ENCODE data around the gene MUSTN1.

The MUSTN1 gene

GRCh38 chr3:52834871-52835501, at the start of gene MUSTN1:
MUSTN1 (minus strand) TSS chr3:52835019; CDS start chr3:52834948, 71 bp downstream.
- in situ Hi-C loops (cut with MboI; ENCODE audit: low sequenced_read_pairs), result no loop called here

DNA sequence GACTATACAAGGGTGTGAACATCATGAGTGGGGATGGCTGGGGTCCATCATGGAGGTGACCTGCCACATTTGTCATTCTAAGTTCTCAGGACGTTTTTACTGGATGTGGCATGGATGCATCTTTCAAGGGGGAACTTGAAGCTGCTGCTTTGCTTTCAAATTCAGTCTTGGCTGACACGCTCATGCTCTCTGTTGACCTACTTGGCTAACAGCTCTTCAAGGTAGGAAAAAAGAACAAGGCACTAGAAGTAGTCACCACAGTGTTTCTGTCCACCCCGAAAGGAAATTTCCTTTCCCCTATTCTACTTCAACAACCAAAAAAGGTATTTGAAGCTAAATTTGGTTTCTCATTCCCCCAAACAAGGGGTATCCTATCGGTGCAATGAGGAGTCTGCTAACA, 47.6 kb upstream of the MUSTN1 start:
- in situ Hi-C loops (cut with MboI; ENCODE audit: low sequenced_read_pairs), result no loop called here

DNA sequence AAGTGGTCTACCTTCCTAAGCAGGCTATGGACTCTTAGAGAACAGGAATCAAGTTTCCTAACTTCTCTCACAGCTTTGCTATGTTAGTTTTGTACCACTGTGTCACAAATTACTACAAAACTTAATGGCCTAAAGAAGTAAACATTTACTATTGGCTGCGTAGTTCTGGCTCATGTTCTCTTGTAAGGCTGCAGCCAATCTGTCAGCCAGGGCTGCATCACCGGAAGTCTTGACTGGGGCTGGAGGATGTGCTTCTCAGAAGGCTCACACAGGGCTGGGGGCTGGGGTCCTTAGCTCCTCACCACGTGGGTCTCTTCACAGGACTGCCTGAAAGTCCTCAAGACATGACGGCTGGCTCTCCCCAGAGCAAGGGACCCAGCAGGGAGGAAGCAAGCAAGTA, 47.1 kb upstream of the MUSTN1 start:
- in situ Hi-C loops (cut with MboI; ENCODE audit: low sequenced_read_pairs), result no loop called here

- in situ Hi-C loops (cut with MboI; ENCODE audit: low sequenced_read_pairs), result no loop called here
These were observed 45.7 kb upstream of the MUSTN1 start for GRCh38 chr3:52880474-52880873.

DNA sequence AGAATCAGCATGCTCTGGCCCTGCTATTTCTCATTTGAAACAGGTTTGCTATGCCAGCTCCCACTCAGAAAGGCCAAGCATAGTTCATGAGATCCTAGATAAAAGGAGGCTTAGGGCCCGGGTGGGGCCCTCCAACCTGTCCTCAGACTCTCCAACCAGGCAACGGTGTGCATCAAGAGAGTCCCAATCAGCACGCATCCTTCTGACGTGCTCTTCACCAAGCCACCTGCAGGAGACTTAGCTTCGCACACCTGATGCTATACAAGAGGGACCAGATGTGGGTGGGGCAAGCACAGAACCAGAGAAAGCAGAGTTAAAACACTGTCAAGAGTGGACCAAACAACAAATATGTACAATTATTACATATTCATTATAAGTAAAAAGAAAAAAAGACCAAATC, 45.2 kb upstream of the MUSTN1 start:
- in situ Hi-C loops (cut with MboI; ENCODE audit: low sequenced_read_pairs), result no loop called here

DNA sequence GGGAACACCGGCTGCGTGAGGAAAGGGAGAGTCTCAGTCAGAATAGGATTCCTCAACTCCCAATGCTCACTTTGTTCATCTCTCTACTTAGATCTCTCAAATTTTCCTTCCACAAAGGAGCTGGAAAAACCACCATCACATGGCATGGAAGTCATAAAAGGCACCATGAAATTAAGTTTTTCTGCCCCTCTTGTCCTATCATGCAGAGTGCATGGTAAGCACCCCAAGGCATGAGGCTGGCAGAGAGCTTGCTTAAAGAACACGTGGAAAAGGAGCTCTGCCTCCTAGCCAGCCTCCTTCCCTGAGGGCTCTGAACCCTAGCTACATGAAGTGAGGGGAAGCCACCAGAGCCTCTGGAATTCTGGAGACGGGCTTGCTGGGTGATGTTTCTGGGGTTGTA, 44.8 kb upstream of the MUSTN1 start:
- in situ Hi-C loops (cut with MboI; ENCODE audit: low sequenced_read_pairs), result no loop called here

DNA sequence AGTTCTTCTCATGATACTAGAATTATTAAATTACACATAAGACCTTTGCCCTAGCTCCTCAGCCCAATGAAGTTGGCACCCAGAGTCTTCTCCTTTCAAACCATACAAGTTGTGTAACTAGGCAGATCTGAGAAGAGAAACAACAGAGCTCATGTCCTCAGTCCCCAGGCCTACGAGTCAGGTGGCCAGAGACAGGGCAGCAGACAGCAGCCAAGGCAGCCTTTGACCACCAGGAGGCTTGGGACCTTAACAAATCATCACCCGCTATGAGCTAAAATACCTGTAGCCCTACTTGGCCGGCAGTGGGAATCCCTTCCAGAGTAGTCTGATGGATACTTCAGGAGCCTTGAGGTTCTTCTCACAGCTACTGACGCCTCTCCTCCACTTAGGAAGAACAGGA, 44.3 kb upstream of the MUSTN1 start:
- in situ Hi-C loops (cut with MboI; ENCODE audit: low sequenced_read_pairs), result no loop called here

DNA sequence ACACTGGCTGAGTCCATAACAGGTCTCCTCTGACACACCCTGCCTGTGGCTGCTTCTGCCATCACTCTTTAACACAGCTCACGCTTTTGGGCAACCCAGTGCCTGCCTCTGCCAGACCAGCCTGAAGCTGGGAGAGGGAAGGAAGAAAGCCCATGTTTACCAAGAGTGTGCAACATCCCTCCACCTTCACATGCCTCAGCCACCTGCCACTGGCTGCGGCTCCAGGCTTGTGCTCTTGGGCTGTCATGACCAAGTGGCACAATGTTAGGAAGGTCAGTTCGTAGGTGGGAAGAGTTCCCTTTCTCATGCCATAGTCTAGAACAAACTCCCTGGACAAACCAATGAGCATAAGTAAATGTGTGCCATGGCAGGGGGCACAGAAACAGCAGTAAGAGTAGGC, 42.3 kb upstream of the MUSTN1 start:
- in situ Hi-C loops (cut with MboI; ENCODE audit: low sequenced_read_pairs), result no loop called here

DNA sequence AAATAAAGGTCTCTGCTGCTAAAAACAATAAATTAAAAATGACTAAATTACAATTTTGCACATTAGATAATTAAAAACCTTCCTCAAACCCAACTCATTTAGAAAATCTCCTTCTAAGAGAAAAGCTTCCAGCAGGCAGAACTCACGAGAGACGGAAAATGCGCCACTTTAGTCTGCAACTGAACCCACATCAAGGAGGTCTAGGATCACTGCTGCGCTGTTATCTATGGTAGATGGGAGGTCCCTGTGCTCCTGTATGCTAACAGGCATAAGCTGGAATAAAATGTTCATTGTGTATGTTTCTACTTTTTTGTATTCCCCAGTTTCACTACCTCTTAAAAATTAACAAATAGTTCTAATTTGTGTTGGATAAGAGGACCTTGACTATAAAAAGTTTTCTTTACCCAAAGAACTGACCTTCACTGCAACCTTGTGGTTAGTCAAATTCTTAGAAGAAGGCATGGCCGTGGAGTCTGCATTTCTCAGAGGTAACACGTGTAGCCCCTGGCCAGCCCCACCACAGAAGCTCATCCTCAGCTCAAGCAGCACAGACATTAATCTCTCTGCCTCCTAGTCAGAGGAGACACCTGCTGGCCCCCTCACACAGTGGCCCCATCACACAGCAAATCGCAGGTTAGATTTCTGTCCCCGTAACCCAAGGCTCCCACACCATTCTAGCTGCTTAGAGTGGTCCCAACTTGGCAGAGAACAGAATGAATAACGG, 40.2 kb upstream of the MUSTN1 start:
- in situ Hi-C loops (cut with MboI; ENCODE audit: low sequenced_read_pairs), result no loop called here

DNA sequence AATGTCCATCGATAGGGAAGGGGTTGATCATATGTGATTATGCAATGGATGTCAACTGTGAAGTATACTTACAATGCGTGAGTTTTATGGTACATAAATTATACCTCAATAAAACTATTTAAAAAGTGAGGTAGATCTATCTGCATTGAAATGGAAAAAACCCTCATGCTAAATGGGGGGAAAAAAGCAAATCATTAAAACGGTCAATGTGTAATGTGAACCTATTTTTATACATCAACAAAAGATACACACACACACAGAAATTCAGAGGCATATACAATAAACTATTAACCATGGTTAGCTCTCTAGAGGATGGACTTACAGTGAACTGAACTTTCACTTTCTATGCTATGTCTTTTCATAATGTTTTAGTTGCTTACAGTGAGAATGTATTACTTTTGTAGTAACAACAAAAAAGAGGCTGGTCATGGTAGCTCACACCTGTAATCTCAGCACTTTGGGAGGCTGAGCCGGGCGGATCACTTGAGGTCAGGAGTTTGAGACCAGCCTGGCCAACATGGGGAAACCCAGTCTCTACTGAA, 39.4 kb upstream of the MUSTN1 start:
- in situ Hi-C loops (cut with MboI; ENCODE audit: low sequenced_read_pairs), result no loop called here

DNA sequence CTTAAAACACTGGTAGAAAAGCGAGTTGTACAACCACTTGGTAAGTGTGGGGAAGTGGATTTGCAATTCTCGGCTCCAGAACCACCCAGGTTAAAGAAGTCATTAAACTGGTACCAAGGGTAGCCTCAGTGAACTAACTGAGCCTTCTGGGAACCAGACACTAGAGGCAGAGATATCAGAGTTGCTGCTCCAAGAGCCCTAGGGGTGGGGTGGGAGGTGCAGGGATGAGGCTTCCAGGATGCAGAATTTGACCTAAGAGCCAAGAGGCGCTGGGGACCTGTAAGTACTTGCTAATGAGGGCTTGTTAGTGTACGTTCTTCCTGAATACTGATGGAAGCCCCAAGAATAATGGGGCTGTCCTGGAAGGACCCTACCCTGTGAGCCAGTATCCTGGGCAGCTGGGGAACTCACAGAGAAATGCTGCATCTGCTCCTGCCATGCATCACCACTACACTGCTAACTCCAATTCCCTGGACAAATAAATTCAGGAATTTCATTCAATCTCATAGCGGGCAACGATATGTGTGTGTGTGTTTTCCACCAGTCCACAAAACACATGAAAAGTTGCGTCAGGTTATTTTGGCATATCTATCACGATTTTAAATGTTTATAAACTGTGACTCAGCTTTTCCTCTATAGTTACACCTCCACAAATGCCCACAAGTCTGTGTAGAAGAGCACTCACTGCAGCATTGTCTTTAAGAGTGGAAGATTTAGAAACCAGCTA, 38.8 kb upstream of the MUSTN1 start:
- in situ Hi-C loops (cut with MboI; ENCODE audit: low sequenced_read_pairs), result no loop called here

- in situ Hi-C loops (cut with MboI; ENCODE audit: low sequenced_read_pairs), result no loop called here
These were observed 37.4 kb upstream of the MUSTN1 start for GRCh38 chr3:52872245-52872644.

DNA sequence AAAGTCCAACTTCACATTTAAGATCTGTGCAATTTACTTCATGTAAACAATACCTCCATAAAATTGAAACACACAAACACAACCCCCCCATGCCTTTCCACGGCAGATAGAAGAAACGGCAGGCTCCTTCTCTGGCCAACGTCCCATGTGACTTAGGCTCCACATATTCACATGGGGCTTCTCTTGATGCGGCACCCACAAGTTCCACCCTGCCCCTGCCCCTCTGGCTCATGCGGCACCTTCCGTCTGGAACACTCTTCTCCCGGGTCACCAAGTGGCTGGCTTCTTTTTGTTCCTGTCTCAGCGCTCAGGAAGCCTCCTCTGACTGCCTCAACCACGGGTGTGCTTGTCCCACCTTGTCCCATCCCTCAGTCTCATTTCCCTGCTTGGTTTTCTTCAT, 36.9 kb upstream of the MUSTN1 start:
- in situ Hi-C loops (cut with MboI; ENCODE audit: low sequenced_read_pairs), result no loop called here

- in situ Hi-C loops (cut with MboI; ENCODE audit: low sequenced_read_pairs), result no loop called here
These were observed 35.7 kb upstream of the MUSTN1 start for GRCh38 chr3:52870471-52870870.

DNA sequence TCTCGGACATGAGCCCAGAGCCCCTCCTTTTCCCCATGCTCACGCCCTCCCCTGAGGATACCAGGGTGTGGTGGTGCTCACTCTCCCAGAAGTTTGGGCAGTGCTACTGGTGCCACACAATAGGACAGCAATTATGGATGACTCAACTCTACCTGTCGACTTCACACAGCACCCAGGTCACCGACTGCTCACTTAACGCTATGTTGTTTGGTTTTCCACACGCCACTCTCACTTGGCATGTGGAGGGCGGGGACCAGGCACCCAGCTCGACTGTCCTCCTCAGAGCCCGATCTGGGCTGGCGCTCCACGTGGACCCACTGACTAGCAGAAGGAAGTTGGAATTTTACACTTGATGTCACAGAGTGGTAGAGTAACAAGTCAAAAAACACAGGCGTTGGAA, 31.6 kb upstream of the MUSTN1 start:
- in situ Hi-C loops (cut with MboI; ENCODE audit: low sequenced_read_pairs), result no loop called here

GRCh38 chr3:52865994-52866393, 31.2 kb upstream of the MUSTN1 start:
- in situ Hi-C loops (cut with MboI; ENCODE audit: low sequenced_read_pairs), result no loop called here

DNA sequence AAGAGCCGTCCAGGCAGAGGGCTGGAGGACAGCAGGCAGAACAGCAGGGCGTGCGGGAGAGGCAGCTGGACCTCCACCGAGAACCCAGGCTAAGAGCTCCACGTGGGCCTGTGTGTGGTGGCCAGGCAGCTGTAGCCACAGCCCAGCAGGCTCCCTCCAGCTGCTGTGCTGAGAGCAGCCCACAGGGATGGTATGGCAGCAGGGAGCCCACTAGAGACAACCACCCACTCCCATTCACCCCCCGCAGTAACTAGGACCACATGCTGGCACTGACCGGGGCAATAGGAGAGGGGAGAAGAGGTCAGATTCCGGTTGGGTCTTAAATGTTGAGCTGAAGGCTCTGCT, 25.6 kb upstream of the MUSTN1 start:
- in situ Hi-C loops (cut with MboI; ENCODE audit: low sequenced_read_pairs), result no loop called here

GRCh38 chr3:52859686-52860423, 25.0 kb upstream of the MUSTN1 start:
- in situ Hi-C loops (cut with MboI; ENCODE audit: low sequenced_read_pairs), result no loop called here

DNA sequence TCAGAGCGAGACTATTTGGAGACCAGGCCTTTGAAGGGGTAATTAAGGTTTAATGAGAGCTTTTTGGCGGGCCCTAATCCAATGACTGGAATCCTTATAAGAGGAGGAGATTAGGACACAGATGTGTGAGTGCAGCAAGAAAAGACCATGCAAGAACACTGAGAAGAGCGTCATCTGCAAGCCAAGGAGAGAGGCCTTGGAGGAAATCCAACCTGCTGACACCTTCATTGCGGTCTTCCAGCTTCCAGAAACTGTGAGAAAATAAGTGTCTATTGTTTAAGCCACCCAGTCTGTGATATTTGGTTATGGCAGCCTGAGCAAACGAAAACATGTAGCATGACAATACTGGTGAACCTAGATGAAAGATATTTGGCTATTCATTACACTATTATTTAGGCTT, 23.0 kb upstream of the MUSTN1 start:
- in situ Hi-C loops (cut with MboI; ENCODE audit: low sequenced_read_pairs), result no loop called here

GRCh38 chr3:52857133-52857532, 22.3 kb upstream of the MUSTN1 start:
- in situ Hi-C loops (cut with MboI; ENCODE audit: low sequenced_read_pairs), result no loop called here

- in situ Hi-C loops (cut with MboI; ENCODE audit: low sequenced_read_pairs), result no loop called here
These were observed 21.8 kb upstream of the MUSTN1 start for GRCh38 chr3:52856666-52857065.
